Activated CD8-positive, alpha-beta T cell treated with anti-CD3 and anti-CD28 coated beads for 36 hours (primary cell): Measurements from ENCODE around the gene TMEM74B. TPM values are rescaled to one million over a fixed set of nuclear protein-coding genes. Genes with fewer than 3 reads are reported as not detected.
A peak's percentile ranks its signal among the peaks of the same experiment; 100 is the strongest.

Source experiments
- ATAC-seq: fragments of 200-7000 bp; cut with Tn5 transposase; one replicate; pipeline ENCODE4 v1.10.0; 2021; ENCODE audit warnings: mild to moderate bottlenecking, moderate library complexity
- CTCF ChIA-PET: fragments of 350-600 bp; sonication (Branson Sonifier 250); formaldehyde crosslinking; loops from one replicate; lab custom pipeline; 2021; ENCODE audit warnings: antibody characterized with exemption; lab: Charles Lee
- POLR2A ChIA-PET: fragments of 350-600 bp; sonication (Branson Sonifier 250); formaldehyde crosslinking; loops from one replicate; lab custom pipeline; 2021; ENCODE audit warnings: antibody characterized with exemption; lab: Charles Lee
- DNase-seq: peaks from one replicate; pipeline ENCODE4 v3.0.0-alpha.2; 2020
- H3K27ac Mint-ChIP-seq: one replicate; pipeline ENCODE4 v1.8.0; 2021; ENCODE audit warnings: mild to moderate bottlenecking, mixed read lengths
- H3K27me3 Mint-ChIP-seq: one replicate; pipeline ENCODE4 v1.8.0; 2021; ENCODE audit warnings: mixed read lengths
- H3K36me3 Mint-ChIP-seq: one replicate; pipeline ENCODE4 v1.8.0; 2021; ENCODE audit warnings: low read depth, mixed read lengths
- H3K4me1 Mint-ChIP-seq: one replicate; pipeline ENCODE4 v1.8.0; 2021; ENCODE audit warnings: low read depth, mixed read lengths
- H3K4me3 Mint-ChIP-seq: one replicate; pipeline ENCODE4 v1.8.0; 2021; ENCODE audit warnings: mild to moderate bottlenecking, moderate library complexity, mixed read lengths
- H3K9me3 Mint-ChIP-seq: one replicate; pipeline ENCODE4 v1.8.0; 2021; ENCODE audit warnings: mixed read lengths
- intact Hi-C: fragments of 100-400 bp; cut with micrococcal nuclease; formaldehyde crosslinking; loops from one replicate; pipeline ENCODE4 v1.10.0; 2022
- total RNA-seq, 2 experiments: library from RNA; stranded (reverse); gene quantifications; one replicate each; pipeline ENCODE4 v1.2.3, GENCODE V29; 2021
- TF ChIP-seq, protein P1 (sequence below): fragments of 200-600 bp; IDR thresholded peaks from one replicate; pipeline ENCODE4 v1.8.0; 2022; ENCODE audit warnings: antibody characterized with exemption, mild to moderate bottlenecking

The TMEM74B gene
- total RNA-seq, 2 experiments from 2014 or later = 1.8 to 2.2 TPM

DNA sequence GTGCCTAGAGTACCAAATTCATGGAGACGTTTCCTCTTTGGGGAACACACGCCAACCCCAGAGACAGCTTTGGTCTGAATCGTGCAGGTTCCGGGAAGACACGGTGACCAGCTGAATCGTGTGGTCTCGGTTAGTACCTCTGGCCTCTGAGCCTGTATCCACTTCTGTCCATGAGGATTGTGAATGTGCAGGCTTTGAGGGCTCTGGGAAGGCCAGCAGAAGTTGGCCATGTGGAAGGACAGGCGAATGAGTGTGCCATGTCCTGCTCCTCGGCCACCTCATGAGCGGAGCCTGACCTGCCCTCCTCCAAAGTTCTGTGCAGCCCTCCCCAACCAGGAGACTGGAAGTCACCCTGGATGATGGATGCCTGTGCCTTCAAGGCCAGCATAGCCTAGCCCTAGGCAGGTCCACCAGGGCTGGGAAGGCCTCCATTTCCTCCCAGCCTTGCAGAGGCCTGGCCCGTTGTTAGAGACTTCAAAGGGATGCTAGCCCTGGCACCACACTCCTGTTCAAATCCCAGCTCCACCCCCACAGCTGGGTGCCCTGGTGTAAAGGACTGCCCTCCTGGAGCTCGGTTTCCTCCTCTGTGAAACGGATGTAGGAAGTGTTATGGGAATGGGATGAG lies 1.7 kb upstream of the TMEM74B start:
- ChIA-PET CTCF (interaction anchor here (0.8 to 1.0 kb wide), 2 partner anchors 80 to 81 kb away, joined by 3 read pairs; no protein-coding TSS in a partner anchor), POLR2A (no interaction called here)
- DNase-seq (no peak), ATAC-seq (no peak)
- TF ChIP-seq, protein P1, sequence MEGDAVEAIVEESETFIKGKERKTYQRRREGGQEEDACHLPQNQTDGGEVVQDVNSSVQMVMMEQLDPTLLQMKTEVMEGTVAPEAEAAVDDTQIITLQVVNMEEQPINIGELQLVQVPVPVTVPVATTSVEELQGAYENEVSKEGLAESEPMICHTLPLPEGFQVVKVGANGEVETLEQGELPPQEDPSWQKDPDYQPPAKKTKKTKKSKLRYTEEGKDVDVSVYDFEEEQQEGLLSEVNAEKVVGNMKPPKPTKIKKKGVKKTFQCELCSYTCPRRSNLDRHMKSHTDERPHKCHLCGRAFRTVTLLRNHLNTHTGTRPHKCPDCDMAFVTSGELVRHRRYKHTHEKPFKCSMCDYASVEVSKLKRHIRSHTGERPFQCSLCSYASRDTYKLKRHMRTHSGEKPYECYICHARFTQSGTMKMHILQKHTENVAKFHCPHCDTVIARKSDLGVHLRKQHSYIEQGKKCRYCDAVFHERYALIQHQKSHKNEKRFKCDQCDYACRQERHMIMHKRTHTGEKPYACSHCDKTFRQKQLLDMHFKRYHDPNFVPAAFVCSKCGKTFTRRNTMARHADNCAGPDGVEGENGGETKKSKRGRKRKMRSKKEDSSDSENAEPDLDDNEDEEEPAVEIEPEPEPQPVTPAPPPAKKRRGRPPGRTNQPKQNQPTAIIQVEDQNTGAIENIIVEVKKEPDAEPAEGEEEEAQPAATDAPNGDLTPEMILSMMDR = no peak
- H3K9me3 Mint-ChIP-seq = no peaks in the 10 kb centered on the region
- peaks cover 2% of the 10 kb centered on the region for H3K4me1 Mint-ChIP-seq
- intact Hi-C loops = no loop called here
- H3K4me3 Mint-ChIP-seq = peak overlapping the region; percentile 51
- H3K27me3 Mint-ChIP-seq = peaks cover 26% of the 10 kb centered on the region
- no peaks in the 10 kb centered on the region for H3K36me3 Mint-ChIP-seq
- H3K27ac Mint-ChIP-seq = no peak overlapping the region

DNA sequence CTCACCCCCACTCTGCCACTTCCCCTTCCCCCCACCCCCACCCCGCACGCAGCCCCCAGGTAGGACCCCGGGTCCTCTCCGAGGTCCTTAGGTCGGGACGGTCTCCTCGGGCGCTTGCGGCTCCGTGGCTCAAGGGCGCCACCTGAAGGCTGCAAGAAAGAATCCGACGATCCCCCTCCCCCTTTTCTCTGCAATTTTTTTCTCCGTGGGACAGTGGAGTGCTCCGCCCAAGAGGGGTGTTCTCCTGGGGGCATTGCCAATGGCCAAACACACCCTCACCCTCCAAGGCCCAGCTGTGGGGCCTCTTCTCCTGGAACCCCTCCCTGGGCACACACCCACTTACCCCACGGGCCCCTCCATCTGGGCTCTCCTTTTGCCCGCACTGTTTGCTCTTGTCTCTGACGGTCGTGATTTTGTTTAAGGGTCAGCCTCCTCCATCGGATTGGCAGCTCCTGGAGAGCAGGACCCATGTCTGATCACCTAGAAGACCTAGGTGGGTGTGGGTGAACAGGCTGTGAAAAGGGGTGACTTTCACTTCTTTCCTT lies 1.1 kb upstream of the TMEM74B start:
- ATAC-seq = peak; percentile 87

DNA sequence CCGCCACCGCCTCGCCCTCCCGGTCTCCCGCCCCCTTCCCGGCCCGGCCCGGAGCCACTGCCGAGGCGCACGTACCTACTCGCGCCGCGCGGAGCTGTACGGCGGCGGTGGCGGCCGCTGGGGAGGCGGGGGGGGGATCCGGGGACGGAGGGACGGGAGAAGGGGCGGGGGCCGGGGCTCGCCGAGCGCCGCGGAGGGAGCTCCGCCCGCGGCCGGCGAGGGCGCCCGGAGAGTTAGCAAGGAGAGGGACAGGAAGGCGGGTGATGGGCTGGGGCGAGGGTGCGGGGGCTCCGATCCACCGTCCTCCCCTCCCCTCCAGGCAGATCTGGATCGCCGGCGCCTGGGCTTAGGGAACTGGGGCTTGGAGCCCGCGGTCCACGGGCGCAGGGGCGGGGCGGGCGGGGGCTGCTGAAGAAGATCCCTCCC lies 548 bp upstream of the TMEM74B start:
- no peak overlapping the region for H3K4me3 Mint-ChIP-seq
- H3K27me3 Mint-ChIP-seq = peaks cover 26% of the 10 kb centered on the region
- H3K27ac Mint-ChIP-seq = no peak overlapping the region
- ChIA-PET CTCF (interaction anchor here (0.9 to 1.0 kb wide), 2 partner anchors 11 to 78 kb away, joined by 3 read pairs; no protein-coding TSS in a partner anchor), POLR2A (interaction anchor here (0.5 to 1.2 kb wide), 2 partner anchors 75 to 659 kb away, joined by 3 to 4 read pairs; no protein-coding TSS in a partner anchor)
- intact Hi-C loops = no loop called here
- H3K9me3 Mint-ChIP-seq = no peaks in the 10 kb centered on the region
- H3K36me3 Mint-ChIP-seq = no peaks in the 10 kb centered on the region
- H3K4me1 Mint-ChIP-seq = peaks cover 2% of the 10 kb centered on the region
- peak; percentile 45 for ATAC-seq
- TF ChIP-seq, protein P1 = no peak
- peak; percentile 10 for DNase-seq

More for the DNA sequence above, 1.1 kb upstream of the TMEM74B start:
- H3K27me3 Mint-ChIP-seq = peaks cover 26% of the 10 kb centered on the region
- TF ChIP-seq, protein P1 = peak; percentile 79
- no peaks in the 10 kb centered on the region for H3K36me3 Mint-ChIP-seq
- peaks cover 2% of the 10 kb centered on the region for H3K4me1 Mint-ChIP-seq
- peak; percentile 72 for DNase-seq
- peak overlapping the region; percentile 51 for H3K4me3 Mint-ChIP-seq
- ChIA-PET CTCF (interaction anchor here (0.8 to 1.0 kb wide), 3 partner anchors 10 to 80 kb away, joined by 3 read pairs; no protein-coding TSS in a partner anchor), POLR2A (interaction anchor here (0.5 kb wide), 1 partner anchor 659 kb away, joined by 4 read pairs; no protein-coding TSS in a partner anchor)
- H3K9me3 Mint-ChIP-seq = no peaks in the 10 kb centered on the region
- no peak overlapping the region for H3K27ac Mint-ChIP-seq
- intact Hi-C loops = no loop called here

DNA sequence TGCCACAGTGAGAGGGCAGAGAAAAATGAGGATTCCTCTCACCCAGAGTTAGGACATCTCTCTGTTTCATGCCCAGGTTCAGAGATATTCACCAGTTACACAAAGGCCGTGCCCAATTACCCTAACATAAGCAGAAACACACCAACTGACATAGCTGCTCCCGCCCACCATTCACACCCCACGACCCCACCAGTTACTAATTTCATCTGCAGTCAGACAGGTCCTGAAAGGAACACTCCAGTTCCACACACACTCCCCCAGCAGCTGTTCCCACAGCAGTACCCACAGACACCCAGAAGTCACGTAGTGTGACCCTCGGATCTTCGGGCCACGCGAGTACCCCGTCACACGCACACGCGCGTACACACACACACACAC lies 532 bp downstream of the TMEM74B start:
- Mint-ChIP-seq H3K27me3 (peaks cover 26% of the 10 kb centered on the region), H3K9me3 (no peaks in the 10 kb centered on the region), H3K36me3 (no peaks in the 10 kb centered on the region)

More for the DNA sequence above, 532 bp downstream of the TMEM74B start:
- peak overlapping the region; percentile 66 for H3K4me3 Mint-ChIP-seq
- TF ChIP-seq, protein P1 = no peak
- peaks cover 2% of the 10 kb centered on the region for H3K4me1 Mint-ChIP-seq
- no peak for DNase-seq
- POLR2A ChIA-PET = interaction anchor here (1.2 to 1.7 kb wide), 2 partner anchors 59 to 74 kb away, joined by 3 to 4 read pairs; no protein-coding TSS in a partner anchor
- no peak overlapping the region for H3K27ac Mint-ChIP-seq
- no peak for ATAC-seq
- CTCF ChIA-PET = interaction anchor here (0.9 kb wide), 1 partner anchor 376 kb away, joined by 4 read pairs; no protein-coding TSS in a partner anchor
- intact Hi-C loops = no loop called here
